ENCODE data around the gene C1S. TPM values are rescaled to one million over a fixed set of nuclear protein-coding genes. Genes with fewer than 3 reads are reported as not detected.

Gene C1S
- total and polyA plus RNA-seq, 2 of the 4 experiments (the other 2 are of a cell fraction), result 49.6 to 85.4 TPM

DNA sequence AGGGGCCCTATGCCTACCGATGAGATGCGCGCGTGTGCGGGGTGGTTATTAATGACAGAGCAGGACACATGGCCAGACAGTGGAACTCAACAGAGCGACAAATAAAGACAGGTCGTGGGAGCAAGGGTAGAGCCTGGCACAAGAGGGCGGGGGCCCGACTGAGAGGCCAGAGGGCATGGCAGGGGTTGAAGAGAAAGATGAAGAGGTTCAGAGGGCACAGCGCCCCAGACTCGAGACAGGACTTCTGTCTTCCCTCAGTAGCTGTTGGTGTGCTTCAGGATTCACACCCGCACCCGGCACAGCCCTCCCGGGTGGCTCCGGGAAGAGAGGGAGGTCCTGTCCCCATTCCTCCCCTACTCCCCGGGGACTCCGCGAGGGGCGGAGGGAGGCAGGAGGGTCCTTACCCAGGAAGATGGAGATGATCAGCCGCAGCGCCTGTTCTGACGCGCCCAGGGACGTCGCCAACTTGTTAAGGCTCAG lies 42.6 kb upstream of the C1S start:
- Histone ChIP-seq H3K4me1 (ENCODE audit: control insufficient read depth, insufficient read depth, low read length) (peaks cover 5% of the 10 kb centered on the region; the same call in 1 of the 2 replicates), H2BK15ac (ENCODE audit: low read depth, low read length) (peak overlapping the region; percentile 5; the same call in 1 of the 3 replicates), H2BK20ac (ENCODE audit: low read depth, low read length) (no peak overlapping the region), H3K9me1 (ENCODE audit: insufficient read depth, low read length) (no peaks in the 10 kb centered on the region; the same call in 1 of the 2 replicates), H3K4me2 (ENCODE audit: low read depth, low read length) (peak overlapping the region; percentile 93), H3K4me3 (ENCODE audit: insufficient read depth, low read depth, low read length) (peak overlapping the region; percentile 90), H2BK5ac (ENCODE audit: low read depth, low read length, poor library complexity, severe bottlenecking) (no peak overlapping the region), H2AK5ac (ENCODE audit: low read depth, low read length) (peak overlapping the region; percentile 29; the same call in 1 of the 2 replicates), H3K56ac (ENCODE audit: extremely low read depth, insufficient read depth, low read length) (peak overlapping the region; percentile 18), H4K91ac (ENCODE audit: insufficient read depth, low read depth, low read length) (no peak overlapping the region), H3K27ac (ENCODE audit: insufficient read depth, low read length) (peak overlapping the region; percentile 45), H3K79me1 (ENCODE audit: low read depth in 1 of 2, low read length in 2 of 2) (peaks cover 0 to 22% of the 10 kb centered on the region in 2 experiments; a peak in 3 of 4 replicates), H3K18ac (ENCODE audit: low read depth, low read length) (no peak overlapping the region; the same call in 1 of the 2 replicates), H3K27me3 (ENCODE audit: control insufficient read depth, insufficient read depth, low read length) (no peaks in the 10 kb centered on the region), H4K8ac (ENCODE audit: low read depth in 2 of 2, low read length in 2 of 2) (peak overlapping the region in 1 of 2 experiments; percentile 44; a peak in 1 of 4 replicates), H3K4ac (ENCODE audit: low read depth, low read length) (peak overlapping the region; percentile 36), H3K14ac (replicated peaks; ENCODE audit: low read depth, low read length) (peak overlapping the region; percentile 33; the same call in 1 of the 2 replicates), H4K5ac (ENCODE audit: low read depth, low read length) (0 out of 2 replicates have a peak overlapping the region, but pooled peaks have one; percentile 1), H3K36me3 (ENCODE audit: control insufficient read depth, insufficient read depth, low read length) (no peaks in the 10 kb centered on the region), H3K23ac (ENCODE audit: low read depth, low read length) (peak overlapping the region; percentile 52; the same call in 1 of the 2 replicates), H2AK9ac (replicated peaks; ENCODE audit: low read depth, low read length, poor library complexity) (no peak overlapping the region), H2BK120ac (ENCODE audit: low read depth, low read length) (no peak overlapping the region), H4K20me1 (ENCODE audit: insufficient read depth, low read length) (no peaks in the 10 kb centered on the region), H3K9ac (ENCODE audit: low read depth, low read length) (peak overlapping the region; percentile 68), H3K9me3 (ENCODE audit: control insufficient read depth, insufficient read depth, low read length) (no peaks in the 10 kb centered on the region), H2AFZ (replicated peaks; ENCODE audit: low read length, poor library complexity) (peak overlapping the region; percentile 90)
- POLR2A ChIA-PET (ENCODE audit: unreplicated experiment), result interaction anchor here (0.6 kb wide), 1 partner anchor 8 kb away, joined by 3 read pairs; no protein-coding TSS in a partner anchor
- dilution Hi-C loops (cut with HindIII; ENCODE audit: low sequenced_read_pairs, unreplicated experiment), result no loop called here
- no TSS peak for BruUV-seq (replicated peaks)
- in situ Hi-C loops (cut with MboI; ENCODE audit: low sequenced_read_pairs), result no loop called here
- intact Hi-C loops (cut with micrococcal nuclease), result loop anchor here (1.0 to 2.0 kb wide), 2 partner anchors 47 to 74 kb away; partner anchors contain the start of genes C1R, EMG1 and PHB2
- TF ChIP-seq MXI1 (IDR thresholded peaks at IDR 0.05; ENCODE audit: borderline replicate concordance, low read depth, low read length), result peak; percentile 55; the same call in 1 of the 2 replicates
- TF ChIP-seq NFE2L2 (IDR thresholded peaks at IDR 0.05; ENCODE audit: low read depth, low read length), result no peak
- ATAC-seq (ENCODE audit: low read depth) (peak; percentile 36), DNase-seq (peak; percentile 8)
- CTCF ChIA-PET, result interaction anchor here (0.8 kb wide), 1 partner anchor 8 kb away, joined by 3 read pairs; no protein-coding TSS in a partner anchor
- 0% methylated on average over 10 of the region's 25 CpGs; no CpG with 5 or more reads in 1 of the 2 experiments for WGBS, 2 experiments (ENCODE audit: extremely low coverage in 2 of 2, insufficient read length in 1 of 2)

Measured in IMR-90 (cell line).